HEK293 (cell line): ENCODE measurements around the gene WBP2NL.
A peak's percentile ranks its signal among the peaks of the same experiment; 100 is the strongest.

ENCODE experiments used
- CTCF ChIA-PET: fragments of 350-600 bp; formaldehyde crosslinking; extraction: SDS; loops from one replicate; lab custom pipeline; 2021; ENCODE audit warnings: antibody characterized with exemption; lab: Yijun Ruan, JAX
- POLR2A ChIA-PET: fragments of 300-600 bp; formaldehyde crosslinking; extraction: SDS; loops from one replicate; lab custom pipeline; 2020; ENCODE audit warnings: antibody characterized with exemption, inconsistent platforms; lab: Yijun Ruan, JAX
- H3K27ac ChIP-seq: fragments of 200-500 bp; sonication (Bioruptor generic); 2 replicates; pipeline ENCODE4 v1.5.1; 2014; ENCODE audit warnings: low read depth, low read length, control low read depth, inconsistent platforms; ENCODE audit errors: extremely low read depth
- H3K36me3 ChIP-seq, 2 experiments: fragments of 200-500 bp in 1 of 2; sonication (Bioruptor generic) in 1 of 2; 1 replicate in 1 of 2; 2 replicates in 1 of 2; pipeline ENCODE4 v1.5.1; 2014 to 2017; ENCODE audit warnings: inconsistent platforms in 2 of 2, low read length in 2 of 2; ENCODE audit not compliant: control insufficient read depth in 2 of 2, insufficient read depth in 1 of 2
- H3K4me1 ChIP-seq: fragments of 200-500 bp; sonication (Bioruptor generic); 2 replicates; pipeline ENCODE4 v1.5.1; 2014; ENCODE audit warnings: mild to moderate bottlenecking, low read length, inconsistent platforms; ENCODE audit not compliant: control insufficient read depth, insufficient read depth
- H3K4me3 ChIP-seq: 2 replicates; pipeline ENCODE4 v1.5.1; 2011; ENCODE audit warnings: low read depth, mild to moderate bottlenecking, control low read depth, low read length, moderate library complexity
- H3K9me3 ChIP-seq: fragments of 200-500 bp; sonication (Bioruptor generic); 2 replicates; pipeline ENCODE4 v1.5.1; 2014; ENCODE audit warnings: low read depth, low read length, inconsistent platforms; ENCODE audit not compliant: control insufficient read depth, insufficient read depth
- BCL11A ChIP-seq: fragments of 450-650 bp; formaldehyde crosslinking; IDR thresholded peaks from 2 replicates; pipeline ENCODE4 v1.5.1; 2016; ENCODE audit warnings: low read depth, missing biosample characterization, missing genetic modification characterization
- GLI4 ChIP-seq: fragments of 450-650 bp; formaldehyde crosslinking; IDR thresholded peaks from 2 replicates; pipeline ENCODE4 v1.5.1; 2016; ENCODE audit warnings: missing biosample characterization, missing genetic modification characterization
- KLF8 ChIP-seq: fragments of 450-650 bp; formaldehyde crosslinking; IDR thresholded peaks from 2 replicates; pipeline ENCODE4 v1.5.1; 2016; ENCODE audit warnings: missing biosample characterization, missing genetic modification characterization
- OSR2 ChIP-seq: fragments of 450-650 bp; formaldehyde crosslinking; IDR thresholded peaks from 2 replicates; pipeline ENCODE4 v1.5.1; 2016; ENCODE audit warnings: missing biosample characterization, missing genetic modification characterization
- PRDM1 ChIP-seq: fragments of 450-650 bp; formaldehyde crosslinking; IDR thresholded peaks from 2 replicates; pipeline ENCODE4; 2016; ENCODE audit warnings: missing biosample characterization, missing genetic modification characterization
- SCRT1 ChIP-seq: fragments of 450-650 bp; formaldehyde crosslinking; IDR thresholded peaks from 2 replicates; pipeline ENCODE4 v1.5.1; 2016; ENCODE audit warnings: missing biosample characterization, missing genetic modification characterization, borderline replicate concordance
- SP7 ChIP-seq: fragments of 450-650 bp; formaldehyde crosslinking; IDR thresholded peaks from 2 replicates; pipeline ENCODE4 v1.5.1; 2016; ENCODE audit warnings: missing biosample characterization, missing genetic modification characterization
- TCF7L2 ChIP-seq: IDR thresholded peaks from 2 replicates; pipeline ENCODE4 v1.6.1; 2011; ENCODE audit warnings: low read depth, mild to moderate bottlenecking, inconsistent platforms, low read length, moderate library complexity, borderline replicate concordance
- WT1 ChIP-seq: fragments of 450-650 bp; formaldehyde crosslinking; IDR thresholded peaks from 2 replicates; pipeline ENCODE4 v1.5.1; 2016; ENCODE audit warnings: missing biosample characterization, missing genetic modification characterization
- ZBTB1 ChIP-seq: fragments of 450-650 bp; formaldehyde crosslinking; IDR thresholded peaks from 2 replicates; pipeline ENCODE4 v1.5.1; 2016; ENCODE audit warnings: missing biosample characterization, missing genetic modification characterization
- ZNF112 ChIP-seq: fragments of 450-650 bp; formaldehyde crosslinking; IDR thresholded peaks from 2 replicates; pipeline ENCODE4 v1.5.0; 2017; ENCODE audit warnings: missing biosample characterization, missing genetic modification characterization
- ZNF114 ChIP-seq: fragments of 450-650 bp; formaldehyde crosslinking; IDR thresholded peaks from 2 replicates; pipeline ENCODE4 v1.5.0; 2017; ENCODE audit warnings: missing biosample characterization, missing genetic modification characterization
- ZNF133 ChIP-seq: fragments of 450-650 bp; formaldehyde crosslinking; IDR thresholded peaks from 2 replicates; pipeline ENCODE4 v1.5.1; 2016; ENCODE audit warnings: missing biosample characterization, missing genetic modification characterization
- ZNF214 ChIP-seq: fragments of 450-650 bp; formaldehyde crosslinking; IDR thresholded peaks from 2 replicates; pipeline ENCODE4 v1.5.1; 2017; ENCODE audit warnings: missing biosample characterization, mild to moderate bottlenecking, missing genetic modification characterization, borderline replicate concordance
- ZNF248 ChIP-seq: fragments of 450-650 bp; formaldehyde crosslinking; IDR thresholded peaks from 2 replicates; pipeline ENCODE4 v1.5.1; 2017; ENCODE audit warnings: missing biosample characterization, missing genetic modification characterization
- ZNF266 ChIP-seq: fragments of 450-650 bp; formaldehyde crosslinking; IDR thresholded peaks from 2 replicates; pipeline ENCODE4 v1.5.1; 2016; ENCODE audit warnings: missing biosample characterization, missing genetic modification characterization, low read depth
- ZNF558 ChIP-seq: fragments of 450-650 bp; formaldehyde crosslinking; IDR thresholded peaks from 2 replicates; pipeline ENCODE4 v1.5.1; 2016; ENCODE audit warnings: missing biosample characterization, missing genetic modification characterization
- ZNF623 ChIP-seq: fragments of 450-650 bp; formaldehyde crosslinking; IDR thresholded peaks from 2 replicates; pipeline ENCODE4 v1.5.1; 2016; ENCODE audit warnings: missing biosample characterization, missing genetic modification characterization
- ZNF626 ChIP-seq: fragments of 450-650 bp; sonication (Bioruptor Pico); formaldehyde crosslinking; IDR thresholded peaks from 2 replicates; pipeline ENCODE4 v1.5.1; 2018; ENCODE audit warnings: missing biosample characterization, missing genetic modification characterization, inconsistent platforms
- ZNF677 ChIP-seq: fragments of 450-650 bp; IDR thresholded peaks from 2 replicates; pipeline ENCODE4 v1.5.0; 2018; ENCODE audit warnings: missing biosample characterization, mild to moderate bottlenecking, missing genetic modification characterization, moderate library complexity
- ZNF747 ChIP-seq: fragments of 450-650 bp; formaldehyde crosslinking; IDR thresholded peaks from 2 replicates; pipeline ENCODE4 v1.5.1; 2016; ENCODE audit warnings: missing biosample characterization, missing genetic modification characterization
- ZNF791 ChIP-seq: fragments of 450-650 bp; formaldehyde crosslinking; IDR thresholded peaks from 2 replicates; pipeline ENCODE4 v1.5.1; 2016; ENCODE audit warnings: missing biosample characterization, missing genetic modification characterization
- ZNF843 ChIP-seq: fragments of 450-650 bp; formaldehyde crosslinking; IDR thresholded peaks from 2 replicates; pipeline ENCODE4 v1.5.1; 2016; ENCODE audit warnings: missing biosample characterization, missing genetic modification characterization
- ZSCAN23 ChIP-seq: fragments of 450-650 bp; formaldehyde crosslinking; IDR thresholded peaks from 2 replicates; pipeline ENCODE4 v1.5.1; 2016; ENCODE audit warnings: missing biosample characterization, missing genetic modification characterization
- ZSCAN30 ChIP-seq: fragments of 450-650 bp; IDR thresholded peaks from 2 replicates; pipeline ENCODE4 v1.5.1; 2018; ENCODE audit warnings: missing biosample characterization, mild to moderate bottlenecking, missing genetic modification characterization, moderate library complexity
- TF ChIP-seq, protein P1 (sequence below): fragments of 450-650 bp; formaldehyde crosslinking; IDR thresholded peaks from 2 replicates; pipeline ENCODE4 v1.5.1; 2016; ENCODE audit warnings: missing biosample characterization, missing genetic modification characterization, borderline replicate concordance

WBP2NL gene

GRCh38 chr22:42007922-42008321 lies 9.3 kb downstream of the WBP2NL start:
- TF ChIP-seq PRDM1 (tag by site-specific recombination) (peak; percentile 97), KLF8 (tag by site-specific recombination) (no peak)
- H3K9me3 ChIP-seq: no peaks in the 10 kb centered on the region
- no peak overlapping the region for H3K27ac ChIP-seq
- ChIA-PET POLR2A (no interaction called here), CTCF (no interaction called here)
- no peaks in the 10 kb centered on the region for H3K4me1 ChIP-seq
- no peaks in the 10 kb centered on the region for H3K36me3 ChIP-seq
- no peak overlapping the region for H3K4me3 ChIP-seq

- CTCF ChIA-PET: no interaction called here
Observed at GRCh38 chr22:42010778-42011177, 12.2 kb downstream of the WBP2NL start.

DNA sequence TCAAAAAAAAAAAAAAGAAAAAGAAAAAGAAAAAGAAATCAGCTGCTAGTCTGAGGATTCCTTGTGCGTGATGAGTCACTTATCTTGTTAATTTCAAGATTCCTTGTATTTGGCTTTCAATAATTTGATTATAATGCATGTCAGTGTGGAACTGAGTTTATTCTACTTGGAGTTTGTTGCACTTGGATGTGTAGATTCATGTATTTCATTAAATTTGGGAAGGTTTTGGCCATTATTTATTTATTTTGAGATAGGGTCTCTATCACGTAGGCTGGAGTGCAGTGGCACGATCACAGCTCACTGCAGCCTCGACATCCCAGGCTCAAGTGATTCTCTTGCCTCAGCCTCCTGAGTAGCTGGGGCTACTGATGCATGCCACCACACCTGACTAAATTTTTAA lies 14.8 kb downstream of the WBP2NL start:
- H3K9me3 ChIP-seq: no peaks in the 10 kb centered on the region; the same call in 1 of the 2 replicates
- H3K4me1 ChIP-seq: no peaks in the 10 kb centered on the region
- CTCF ChIA-PET: interaction anchor here (0.6 to 0.9 kb wide), 2 partner anchors 11 to 77 kb away, joined by 3 to 4 read pairs; partner anchors contain the start of gene NDUFA6
- no peak overlapping the region for H3K4me3 ChIP-seq
- no peak overlapping the region for H3K27ac ChIP-seq
- POLR2A ChIA-PET: no interaction called here
- no peaks in the 10 kb centered on the region for H3K36me3 ChIP-seq
- TF ChIP-seq ZNF558 (tag by site-specific recombination) (peak; percentile 98), BCL11A (tag by site-specific recombination) (no peak)

More at GRCh38 chr22:42010778-42011177, 12.2 kb downstream of the WBP2NL start:
- H3K4me1 ChIP-seq: no peaks in the 10 kb centered on the region
- H3K36me3 ChIP-seq: no peaks in the 10 kb centered on the region
- H3K9me3 ChIP-seq: no peaks in the 10 kb centered on the region
- POLR2A ChIA-PET: no interaction called here
- no peak overlapping the region for H3K4me3 ChIP-seq
- H3K27ac ChIP-seq: no peak overlapping the region
- no peak for TF ChIP-seq ZNF112 (tag by site-specific recombination)
- no peak for TF ChIP-seq WT1
- no peak for TF ChIP-seq ZNF747 (tag by site-specific recombination)
- TF ChIP-seq ZNF266: no peak
- TF ChIP-seq, protein P1, sequence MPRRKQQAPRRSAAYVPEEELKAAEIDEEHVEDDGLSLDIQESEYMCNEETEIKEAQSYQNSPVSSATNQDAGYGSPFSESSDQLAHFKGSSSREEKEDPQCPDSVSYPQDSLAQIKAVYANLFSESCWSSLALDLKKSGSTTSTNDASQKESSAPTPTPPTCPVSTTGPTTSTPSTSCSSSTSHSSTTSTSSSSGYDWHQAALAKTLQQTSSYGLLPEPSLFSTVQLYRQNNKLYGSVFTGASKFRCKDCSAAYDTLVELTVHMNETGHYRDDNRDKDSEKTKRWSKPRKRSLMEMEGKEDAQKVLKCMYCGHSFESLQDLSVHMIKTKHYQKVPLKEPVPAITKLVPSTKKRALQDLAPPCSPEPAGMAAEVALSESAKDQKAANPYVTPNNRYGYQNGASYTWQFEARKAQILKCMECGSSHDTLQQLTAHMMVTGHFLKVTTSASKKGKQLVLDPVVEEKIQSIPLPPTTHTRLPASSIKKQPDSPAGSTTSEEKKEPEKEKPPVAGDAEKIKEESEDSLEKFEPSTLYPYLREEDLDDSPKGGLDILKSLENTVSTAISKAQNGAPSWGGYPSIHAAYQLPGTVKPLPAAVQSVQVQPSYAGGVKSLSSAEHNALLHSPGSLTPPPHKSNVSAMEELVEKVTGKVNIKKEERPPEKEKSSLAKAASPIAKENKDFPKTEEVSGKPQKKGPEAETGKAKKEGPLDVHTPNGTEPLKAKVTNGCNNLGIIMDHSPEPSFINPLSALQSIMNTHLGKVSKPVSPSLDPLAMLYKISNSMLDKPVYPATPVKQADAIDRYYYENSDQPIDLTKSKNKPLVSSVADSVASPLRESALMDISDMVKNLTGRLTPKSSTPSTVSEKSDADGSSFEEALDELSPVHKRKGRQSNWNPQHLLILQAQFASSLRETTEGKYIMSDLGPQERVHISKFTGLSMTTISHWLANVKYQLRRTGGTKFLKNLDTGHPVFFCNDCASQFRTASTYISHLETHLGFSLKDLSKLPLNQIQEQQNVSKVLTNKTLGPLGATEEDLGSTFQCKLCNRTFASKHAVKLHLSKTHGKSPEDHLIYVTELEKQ: no peak
- TF ChIP-seq ZSCAN23: no peak
- no peak for TF ChIP-seq SP7 (tag by site-specific recombination)
- no peak for TF ChIP-seq ZNF623
- TF ChIP-seq SCRT1: no peak
- no peak for TF ChIP-seq GLI4 (tag by site-specific recombination)
- TF ChIP-seq ZNF677: no peak
- TF ChIP-seq ZNF791 (tag by site-specific recombination): no peak

DNA sequence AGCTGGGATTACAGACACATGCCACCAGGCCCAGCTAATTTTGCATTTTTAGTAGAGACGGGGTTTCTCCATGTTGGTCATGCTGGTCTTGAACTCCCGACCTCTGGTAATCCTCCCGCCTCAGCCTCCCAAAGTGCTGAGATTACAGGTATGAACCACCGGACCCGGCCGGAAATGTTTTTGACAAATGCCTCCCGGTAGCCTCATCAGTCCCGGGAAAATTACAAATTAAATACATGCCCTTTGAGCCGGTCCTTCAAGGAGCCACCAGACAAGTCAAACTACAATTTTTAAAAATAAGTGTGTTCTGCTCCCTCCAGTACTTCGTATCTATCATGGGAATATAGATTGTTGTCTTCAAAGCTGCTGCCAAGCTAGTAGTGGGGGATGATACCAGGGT lies 17.5 kb downstream of the WBP2NL start:
- POLR2A ChIA-PET: no interaction called here
- no peaks in the 10 kb centered on the region for H3K4me1 ChIP-seq
- CTCF ChIA-PET: interaction anchor here (0.6 to 1.1 kb wide), 3 partner anchors 9 to 17 kb away, joined by 3 read pairs; no protein-coding TSS in a partner anchor
- no peak overlapping the region for H3K27ac ChIP-seq
- no peak overlapping the region for H3K4me3 ChIP-seq
- H3K36me3 ChIP-seq: no peaks in the 10 kb centered on the region
- H3K9me3 ChIP-seq: no peaks in the 10 kb centered on the region; the same call in 1 of the 2 replicates
- TF ChIP-seq OSR2: no peak
- no peak for TF ChIP-seq ZNF843 (tag by site-specific recombination)
- no peak for TF ChIP-seq ZBTB1 (tag by site-specific recombination)
- no peak for TF ChIP-seq ZNF114
- no peak for TF ChIP-seq ZNF248 (tag by site-specific recombination)
- no peak for TF ChIP-seq ZNF214 (tag by site-specific recombination)
- no peak for TF ChIP-seq ZNF791 (tag by site-specific recombination)
- no peak for TF ChIP-seq ZNF626 (tag by site-specific recombination)
- no peak for TF ChIP-seq ZSCAN30
- TF ChIP-seq TCF7L2: no peak
- no peak for TF ChIP-seq ZNF133 (tag by site-specific recombination)
